Stimulated activated naive CD4-positive, alpha-beta T cell treated with Interleukin-2 at 50 U/mL for 16 hours (primary cell): ENCODE results near the gene KCNIP2.
A peak's percentile ranks its signal among the peaks of the same experiment; 100 is the strongest.

ENCODE experiments used
- DNase-seq: peaks from one replicate; lab custom pipeline; 2025; lab: John Stamatoyannopoulos, UW

The KCNIP2 gene

GRCh38 chr10:101782811-101783735 lies 60.5 kb downstream of the KCNIP2 start, which contains the start of gene NPM3:
Gene NPM3, minus strand, starts transcription at chr10:101783446. Its CDS starts 56 bp downstream, at chr10:101783390.
- DNase-seq: peak; percentile 88

GRCh38 chr10:101781984-101782810 lies 61.4 kb downstream of the KCNIP2 start:
- no peak for DNase-seq

DNA sequence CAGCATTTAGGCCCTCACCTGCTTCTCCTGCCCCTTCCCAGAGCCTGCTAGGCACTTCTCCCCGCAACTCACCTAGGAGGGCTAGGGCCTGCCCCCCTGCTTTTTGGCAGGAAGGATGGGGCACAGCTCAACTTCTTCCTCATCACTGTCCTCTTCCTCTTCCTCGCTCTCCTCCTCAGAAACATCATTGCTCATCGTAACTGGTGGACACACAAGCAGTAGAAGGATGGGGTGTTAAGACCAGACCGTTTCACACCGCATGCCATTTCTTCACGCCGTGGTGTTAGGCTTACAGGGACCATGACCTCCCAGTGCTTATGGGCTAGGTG lies 62.0 kb downstream of the KCNIP2 start:
- DNase-seq: no peak

DNA sequence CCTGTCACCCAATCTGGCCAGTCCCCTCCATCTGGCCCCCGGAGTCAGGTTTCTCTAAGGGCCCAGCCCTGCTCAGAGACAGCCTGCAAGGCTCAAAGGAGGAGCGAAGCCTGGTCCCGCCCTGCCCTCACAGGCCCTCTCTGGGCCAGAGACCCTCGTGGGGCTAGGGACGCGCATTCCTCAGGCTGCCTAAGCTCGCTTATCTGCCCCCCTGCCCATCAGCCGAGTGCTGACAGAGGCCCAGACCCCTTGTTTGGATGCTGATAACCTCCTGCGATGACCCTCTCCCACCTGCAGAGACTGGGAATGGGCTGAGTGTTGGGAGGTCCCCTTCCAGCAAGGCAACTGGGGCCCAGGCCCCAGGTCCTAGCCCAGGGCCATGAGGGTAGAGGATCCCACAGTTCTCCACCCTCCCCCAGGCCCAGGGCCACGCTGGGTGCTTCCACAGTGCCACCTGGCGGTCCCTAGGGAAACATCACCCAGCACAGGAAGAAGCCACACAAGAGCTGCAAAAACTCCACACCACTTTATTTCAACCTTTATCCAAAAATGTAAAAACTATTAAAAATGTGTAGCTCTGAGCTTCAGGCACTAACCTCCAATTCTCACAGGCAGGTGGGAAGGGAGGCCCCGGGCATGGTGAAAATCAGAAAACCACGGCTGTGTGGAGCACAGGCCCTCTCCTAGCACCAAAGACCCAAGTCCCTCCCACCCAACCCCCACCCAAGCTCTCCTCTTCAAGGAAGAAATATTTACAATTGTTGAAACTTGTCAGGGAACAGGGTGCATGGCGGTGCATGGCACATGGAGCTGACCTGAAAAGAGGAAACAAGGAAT lies 62.6 kb downstream of the KCNIP2 start:
- peak; percentile 64 for DNase-seq

DNA sequence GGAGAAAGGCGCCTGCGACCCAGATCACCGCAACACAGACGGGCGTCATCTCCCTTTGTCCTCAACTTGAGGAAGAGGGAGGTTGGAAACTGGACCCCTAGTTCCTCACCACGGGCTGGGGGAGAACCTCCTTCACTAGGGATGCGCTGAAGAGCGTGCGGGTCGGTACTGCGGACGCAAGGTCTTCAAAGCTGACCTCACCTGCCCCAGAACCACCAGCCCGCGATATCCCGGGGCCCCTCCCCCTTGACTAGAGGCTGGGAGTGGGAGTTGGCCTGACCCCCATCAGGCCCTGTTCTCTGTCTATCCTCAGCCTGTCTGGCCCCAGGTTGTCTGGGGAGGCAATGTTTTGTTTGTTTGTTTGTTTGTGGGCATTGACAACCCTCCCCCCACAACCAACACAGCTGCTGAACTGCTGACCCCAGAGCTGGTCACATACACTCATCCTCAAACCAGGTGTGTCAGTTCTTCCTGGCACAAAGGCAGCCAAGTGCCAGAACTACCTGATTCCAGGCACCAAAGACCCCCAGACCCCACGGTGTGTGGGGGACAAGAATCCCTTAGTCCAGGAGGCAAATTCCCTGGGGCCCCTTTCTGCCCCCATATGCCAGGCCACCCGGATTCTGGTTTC lies 63.3 kb downstream of the KCNIP2 start:
- DNase-seq: no peak

GRCh38 chr10:101779544-101780186 lies 63.9 kb downstream of the KCNIP2 start:
- DNase-seq: peak; percentile 79

DNA sequence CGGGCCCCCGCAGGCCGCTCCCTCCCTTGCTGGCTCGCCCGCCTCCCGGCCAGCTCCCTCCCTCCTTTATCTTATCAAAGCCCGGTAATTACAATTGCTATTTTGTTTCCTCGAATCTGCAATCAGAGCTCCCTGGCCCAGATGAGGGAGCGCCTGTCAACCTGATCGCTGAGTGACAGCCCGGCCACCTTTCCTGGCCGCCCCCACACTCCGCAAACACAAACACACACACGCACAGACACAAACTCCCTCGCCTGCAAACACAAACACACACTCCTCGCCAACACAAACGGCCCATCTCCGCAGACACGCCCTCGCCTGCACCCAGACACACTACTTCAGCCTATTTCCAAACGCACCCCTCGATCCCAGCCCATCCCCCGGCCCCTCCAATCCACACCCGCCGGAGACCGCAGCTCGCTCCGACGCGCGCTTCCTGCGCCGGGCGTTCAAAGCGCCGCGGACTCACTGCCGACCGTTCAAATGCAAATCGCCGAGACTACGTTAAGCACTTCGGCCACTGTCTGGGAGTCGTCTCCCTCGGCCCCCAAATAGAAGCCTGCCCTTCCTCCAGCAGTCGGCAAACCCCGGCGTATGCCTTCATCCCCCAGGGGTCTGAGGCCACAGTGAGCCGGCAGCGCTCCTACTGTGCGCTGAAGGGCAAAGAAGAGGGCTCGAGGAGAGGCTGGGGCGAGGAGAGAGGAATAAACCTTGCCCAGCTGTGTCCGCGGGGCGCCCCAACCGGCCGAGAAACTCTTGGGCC lies 64.6 kb downstream of the KCNIP2 start:
- DNase-seq: no peak

DNA sequence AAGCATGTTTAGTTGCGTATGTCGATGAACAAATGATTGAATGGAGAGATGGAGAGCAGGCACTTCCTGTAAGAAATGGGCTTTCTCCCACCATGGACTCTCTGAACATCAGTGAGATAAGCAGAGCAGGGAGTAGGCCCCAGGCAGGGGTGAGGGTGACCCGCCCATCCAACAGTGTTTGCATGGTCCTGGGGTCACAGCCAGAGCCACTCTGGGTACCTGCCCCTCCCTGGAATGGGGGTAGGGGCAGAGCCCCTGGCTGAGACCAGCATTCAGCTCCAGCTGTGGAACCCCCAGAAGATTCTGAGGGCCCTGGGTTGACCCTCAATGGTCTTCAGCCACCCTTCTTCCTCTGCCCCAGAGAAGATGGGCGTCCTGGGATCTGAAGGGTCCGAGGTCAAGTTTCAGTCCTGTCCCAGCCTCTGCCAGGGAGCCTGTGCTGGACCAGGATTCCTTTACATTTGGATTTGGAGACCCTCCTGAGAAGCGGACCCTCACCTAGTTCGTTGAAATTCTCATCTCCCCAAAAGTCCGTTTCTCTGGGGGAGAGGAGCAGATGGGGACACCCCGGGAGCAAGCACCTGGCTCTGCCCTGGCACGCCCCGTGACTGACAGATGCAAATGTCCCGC lies 65.3 kb downstream of the KCNIP2 start:
- no peak for DNase-seq

- DNase-seq: no peak
Observed at GRCh38 chr10:101777619-101778145, 65.9 kb downstream of the KCNIP2 start.

DNA sequence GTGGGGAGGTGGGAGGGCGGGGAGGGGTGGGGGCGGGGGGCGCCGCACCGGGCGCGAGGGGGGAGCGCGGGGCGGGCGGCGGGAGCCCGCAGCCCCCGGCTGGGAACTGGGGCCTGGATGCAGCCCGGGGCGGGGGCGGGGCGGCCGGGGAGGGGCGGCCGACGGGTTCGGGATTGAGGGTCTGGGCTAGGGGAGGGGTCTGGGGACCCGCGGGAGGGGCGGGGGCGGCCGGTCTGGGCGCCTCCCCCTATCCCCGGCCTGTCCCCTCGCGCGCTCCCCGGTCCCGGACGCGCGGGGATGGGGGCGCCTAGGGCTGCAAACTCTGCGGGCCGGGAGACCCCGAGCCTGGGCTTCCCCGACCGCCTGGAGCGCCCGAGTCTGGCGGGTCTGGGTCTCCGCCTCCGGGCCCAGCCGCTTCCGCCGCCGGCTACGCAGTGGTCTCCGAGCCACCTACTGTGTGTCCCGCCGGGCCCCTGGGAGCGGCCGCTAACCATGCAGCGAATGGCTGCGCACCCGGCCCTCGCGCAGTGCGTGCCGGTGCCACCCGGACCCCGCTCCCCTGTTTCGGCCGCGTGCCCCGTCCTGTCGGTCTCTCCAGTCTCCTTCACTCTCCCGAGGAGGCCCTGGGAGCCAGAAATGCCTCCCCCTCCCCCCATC lies 67.3 kb downstream of the KCNIP2 start:
- no peak for DNase-seq
